HCT116 (cell line): ENCODE data around the gene CDH7. TPM values are rescaled to one million over a fixed set of nuclear protein-coding genes. Genes with fewer than 3 reads are reported as not detected.

Source experiments
- ATAC-seq: fragments of 200-7000 bp; cut with Tn5 transposase; 2 replicates; pipeline ENCODE4 v1.9.1; 2020; ENCODE audit warnings: mild to moderate bottlenecking, moderate library complexity
- BruUV-seq: library from RNA; stranded (reverse); fragments of 400-500 nt; replicated peaks from 2 replicates; lab custom pipeline; 2021; lab: Mats Ljungman, UMichigan
- CTCF ChIA-PET: fragments of 300-600 bp; sonication (Branson Sonifier 250); formaldehyde crosslinking; loops from one replicate; lab custom pipeline; 2021; ENCODE audit warnings: antibody characterized with exemption; lab: Charles Lee
- POLR2A ChIA-PET: fragments of 300-600, 350-600 bp; sonication (Branson Sonifier 250); formaldehyde crosslinking; loops from one replicate; lab custom pipeline; 2021; ENCODE audit warnings: antibody characterized with exemption; lab: Charles Lee
- RAD21 ChIA-PET, 2 experiments: fragments of 300-600 bp; sonication (Branson Sonifier 250); formaldehyde crosslinking; loops; one replicate each; lab custom pipeline; 2023; ENCODE audit warnings: low total read pairs in 2 of 2; ENCODE audit not compliant: uncharacterized antibody in 2 of 2, unreplicated experiment in 2 of 2, low non-redundant PET in 1 of 2; lab: Charles Lee
- DNase-seq: peaks from one replicate; pipeline ENCODE4 v3.0.0-alpha.2; 2010; ENCODE audit warnings: low read depth, low spot score
- H2AFZ ChIP-seq: fragments of 200-600 bp; shearing (Covaris generic), sonication (generic); 2 replicates; pipeline ENCODE4 v1.6.1; 2017; ENCODE audit warnings: low read depth, mixed run types, mixed read lengths, antibody characterized with exemption, low read length; ENCODE audit not compliant: poor library complexity, severe bottlenecking
- H3K27ac ChIP-seq: 2 replicates; pipeline ENCODE4 v1.5.1; 2012; ENCODE audit warnings: low read depth, low read length
- H3K27me3 ChIP-seq: fragments of 200-600 bp; sonication (generic); 2 replicates; pipeline ENCODE4 v1.6.1; 2016; ENCODE audit warnings: mixed run types, low read length, mixed read lengths; ENCODE audit not compliant: insufficient read depth
- H3K36me3 ChIP-seq, 2 experiments: fragments of 200-500 bp in 1 of 2; fragments of 200-600 bp in 1 of 2; sonication (Bioruptor generic) in 1 of 2; sonication (generic) in 1 of 2; 2 replicates each; pipeline versions ENCODE4 v1.5.1 to v1.6.1; 2014 to 2016; ENCODE audit warnings: low read length in 2 of 2, inconsistent platforms in 1 of 2, mixed read lengths in 1 of 2, mixed run types in 1 of 2; ENCODE audit not compliant: insufficient read depth in 2 of 2, control insufficient read depth in 1 of 2
- H3K4me1 ChIP-seq, 2 experiments: fragments of 200-600 bp in 1 of 2; sonication (generic) in 1 of 2; 2 replicates each; pipeline versions ENCODE4 v1.5.1 to v1.6.1; 2012 to 2017; ENCODE audit warnings: low read length in 2 of 2, inconsistent platforms in 1 of 2, mild to moderate bottlenecking in 1 of 2, mixed read lengths in 1 of 2, mixed run types in 1 of 2, moderate library complexity in 1 of 2; ENCODE audit not compliant: insufficient read depth in 2 of 2, control insufficient read depth in 1 of 2
- H3K4me2 ChIP-seq: fragments of 200-600 bp; sonication (generic); 2 replicates; pipeline ENCODE4 v1.6.1; 2017; ENCODE audit warnings: mixed run types, low read length, mixed read lengths
- H3K4me3 ChIP-seq, 2 experiments: fragments of 200-600 bp in 1 of 2; sonication (generic) in 1 of 2; replicated peaks in 1 of 2; 2 replicates each; pipeline ENCODE4 v1.5.1; 2011 to 2016; ENCODE audit warnings: low read length in 2 of 2, control low read depth in 1 of 2, low read depth in 1 of 2, mild to moderate bottlenecking in 1 of 2, mixed read lengths in 1 of 2, mixed run types in 1 of 2
- H3K79me2 ChIP-seq: fragments of 200-600 bp; sonication (generic); 2 replicates; pipeline ENCODE4 v1.6.1; 2017; ENCODE audit warnings: mild to moderate bottlenecking, mixed run types, low read length, moderate library complexity, mixed read lengths; ENCODE audit not compliant: insufficient read depth
- H3K9ac ChIP-seq: fragments of 200-600 bp; sonication (generic); 2 replicates; pipeline ENCODE4 v1.6.1; 2016; ENCODE audit warnings: low read length, mixed read lengths
- H3K9me2 ChIP-seq: fragments of 200-600 bp; sonication (generic), shearing (Covaris generic); 2 replicates; pipeline ENCODE4 v1.6.1; 2017; ENCODE audit warnings: mixed run types, mild to moderate bottlenecking, moderate library complexity; ENCODE audit not compliant: insufficient read depth
- H3K9me3 ChIP-seq, 2 experiments: fragments of 200-500 bp in 1 of 2; fragments of 200-600 bp in 1 of 2; sonication (Bioruptor generic) in 1 of 2; sonication (generic) in 1 of 2; 2 replicates each; pipeline ENCODE4 v1.6.1; 2014 to 2017; ENCODE audit warnings: low read length in 2 of 2, mixed read lengths in 2 of 2, inconsistent platforms in 1 of 2, low read depth in 1 of 2, mild to moderate bottlenecking in 1 of 2, mixed run types in 1 of 2, moderate library complexity in 1 of 2; ENCODE audit not compliant: control insufficient read depth in 1 of 2, insufficient read depth in 1 of 2
- H4K20me1 ChIP-seq: fragments of 200-600 bp; sonication (generic), shearing (Covaris generic); 2 replicates; pipeline ENCODE4 v1.6.1; 2017; ENCODE audit warnings: mixed run types, mild to moderate bottlenecking, moderate library complexity; ENCODE audit not compliant: insufficient read depth
- ATF3 ChIP-seq: IDR thresholded peaks from 2 replicates; pipeline ENCODE4 v1.6.1; 2012
- CBX3 ChIP-seq: IDR thresholded peaks from 2 replicates; pipeline ENCODE4 v1.6.1; 2012; ENCODE audit warnings: low read depth
- CEBPB ChIP-seq: IDR thresholded peaks from 2 replicates; pipeline ENCODE4 v1.6.1; 2012; ENCODE audit warnings: low read depth
- EGR1 ChIP-seq: IDR thresholded peaks from 2 replicates; pipeline ENCODE4 v1.6.1; 2012; ENCODE audit warnings: low read depth
- EZH2 ChIP-seq: fragments of 200-600 bp; sonication (generic); IDR thresholded peaks from 2 replicates; pipeline ENCODE4 v1.6.1; 2017; ENCODE audit warnings: antibody characterized with exemption, mixed run types
- EZH2phosphoT487 ChIP-seq: fragments of 200-600 bp; IDR thresholded peaks from 2 replicates; pipeline ENCODE4 v1.6.1; 2018; ENCODE audit warnings: antibody characterized with exemption, borderline replicate concordance
- RAD21 ChIP-seq: IDR thresholded peaks from 2 replicates; pipeline ENCODE4 v1.6.1; 2012; ENCODE audit warnings: low read depth, mild to moderate bottlenecking
- REST ChIP-seq: IDR thresholded peaks from 2 replicates; pipeline ENCODE4 v1.6.1; 2012; ENCODE audit warnings: low read depth
- ZBTB33 ChIP-seq: IDR thresholded peaks from 2 replicates; pipeline ENCODE4 v1.6.1; 2011; ENCODE audit warnings: mild to moderate bottlenecking, low read length, moderate library complexity; ENCODE audit not compliant: insufficient replicate concordance; ENCODE audit errors: extremely low read depth
- intact Hi-C: fragments of 100-400 bp; cut with micrococcal nuclease; formaldehyde crosslinking; loops from 2 replicates; pipeline ENCODE4 v1.10.0; 2022
- total RNA-seq: library from RNA; stranded (reverse); gene quantifications from one replicate; pipeline ENCODE4 v1.2.1, GENCODE V29; 2021; ENCODE audit not compliant: unreplicated experiment

The CDH7 gene
- total RNA-seq, 1 experiment from 2014 or later = not detected

- no peak for TF ChIP-seq ZBTB33
- TF ChIP-seq, all 23 proteins: peak for 0
Measured at GRCh38 chr18:65811307-65811706, 60.5 kb downstream of the CDH7 start (continued).

GRCh38 chr18:65815506-65815905 is 64.7 kb downstream of the CDH7 start:
- H3K27me3 ChIP-seq = no peaks in the 10 kb centered on the region
- H3K36me3 ChIP-seq = no peaks in the 10 kb centered on the region
- ATAC-seq = no peak
- H2AFZ ChIP-seq = no peak overlapping the region
- H3K4me3 ChIP-seq = no peak overlapping the region
- intact Hi-C loops = no loop called here
- H3K4me2 ChIP-seq = no peak overlapping the region
- no peak for TF ChIP-seq REST
- TF ChIP-seq RAD21 = no peak
- no peak for TF ChIP-seq EZH2
- no peak for TF ChIP-seq ATF3
- no peak for TF ChIP-seq CBX3
- TF ChIP-seq CEBPB = no peak
- TF ChIP-seq EZH2phosphoT487 = no peak
- no peak for TF ChIP-seq EGR1
- TF ChIP-seq, all 23 proteins: peak for 0
- BruUV-seq = no TSS peak
- ChIA-PET RAD21 (no interaction called here), POLR2A (no interaction called here), CTCF (no interaction called here)
- no peak overlapping the region for H3K27ac ChIP-seq
- no peaks in the 10 kb centered on the region for H3K9me2 ChIP-seq
- no peaks in the 10 kb centered on the region for H4K20me1 ChIP-seq
- DNase-seq = no peak
- H3K4me1 ChIP-seq = no peaks in the 10 kb centered on the region
- H3K9me3 ChIP-seq = peaks cover 14 to 21% of the 10 kb centered on the region in 2 experiments; a peak in 2 of 4 replicates
- no peaks in the 10 kb centered on the region for H3K79me2 ChIP-seq
- H3K9ac ChIP-seq = no peak overlapping the region
